Measurements from ENCODE around the gene PPP6R3. TPM values are rescaled to one million over a fixed set of nuclear protein-coding genes. Genes with fewer than 3 reads are reported as not detected.
"Not testable (repeated sequence)": the region's sequence is repeated elsewhere in the genome, so short reads cannot be mapped to it uniquely, and the experiment has no call there.

The PPP6R3 gene
- polyA plus RNA-seq, 1 donor from 2014 or later, result 41.1 TPM

- Mint-ChIP-seq H3K36me3 (peaks cover 5% of the 10 kb centered on the region), H3K4me3 (peak overlapping the region in 1 of 4 donors; percentile 39), H3K27ac (no peak overlapping the region), H3K4me1 (no peaks in the 10 kb centered on the region), H3K27me3 (no peaks in the 10 kb centered on the region), H3K9me3 (peaks cover 4 to 10% (median 5%) of the 10 kb centered on the region in 3 donors)
Observed at GRCh38 chr11:68429661-68430060, 30.9 kb upstream of the PPP6R3 start.

- no peak overlapping the region for H3K4me3 Mint-ChIP-seq
- peaks cover 5% of the 10 kb centered on the region for H3K36me3 Mint-ChIP-seq
- no peak overlapping the region for H3K27ac Mint-ChIP-seq
- peaks cover 4 to 10% (median 5%) of the 10 kb centered on the region in 3 donors for H3K9me3 Mint-ChIP-seq
- no peaks in the 10 kb centered on the region for H3K4me1 Mint-ChIP-seq
- H3K27me3 Mint-ChIP-seq, result no peaks in the 10 kb centered on the region
Observed at GRCh38 chr11:68430384-68430783, 30.2 kb upstream of the PPP6R3 start.

GRCh38 chr11:68430801-68431200 lies 29.8 kb upstream of the PPP6R3 start:
- Mint-ChIP-seq H3K27ac (no peak overlapping the region), H3K9me3 (peaks cover 4 to 10% (median 5%) of the 10 kb centered on the region in 3 donors), H3K27me3 (no peaks in the 10 kb centered on the region), H3K4me1 (no peaks in the 10 kb centered on the region), H3K36me3 (peaks cover 5% of the 10 kb centered on the region), H3K4me3 (peak overlapping the region in 1 of 4 donors; percentile 9)

- Mint-ChIP-seq H3K4me3 (no peak overlapping the region), H3K36me3 (peaks cover 5% of the 10 kb centered on the region), H3K27ac (no peak overlapping the region), H3K9me3 (peaks cover 4 to 10% (median 5%) of the 10 kb centered on the region in 3 donors), H3K4me1 (no peaks in the 10 kb centered on the region), H3K27me3 (no peaks in the 10 kb centered on the region)
Observed at GRCh38 chr11:68431984-68432645, 28.4 kb upstream of the PPP6R3 start.

- no peaks in the 10 kb centered on the region for H3K27me3 Mint-ChIP-seq
- H3K4me3 Mint-ChIP-seq, result no peak overlapping the region
- peaks cover 4 to 10% (median 5%) of the 10 kb centered on the region in 3 donors for H3K9me3 Mint-ChIP-seq
- H3K4me1 Mint-ChIP-seq, result no peaks in the 10 kb centered on the region
- no peak overlapping the region for H3K27ac Mint-ChIP-seq
- peaks cover 5% of the 10 kb centered on the region for H3K36me3 Mint-ChIP-seq
Observed at GRCh38 chr11:68432874-68433273, 27.7 kb upstream of the PPP6R3 start.

- Mint-ChIP-seq H3K4me1 (no peaks in the 10 kb centered on the region), H3K36me3 (peaks cover 5% of the 10 kb centered on the region), H3K9me3 (peaks cover 3 to 10% (median 5%) of the 10 kb centered on the region in 3 donors), H3K27me3 (no peaks in the 10 kb centered on the region), H3K27ac (no peak overlapping the region), H3K4me3 (no peak overlapping the region)
Observed at GRCh38 chr11:68433541-68433940, 27.0 kb upstream of the PPP6R3 start.

- not testable (repeated sequence) for H3K4me3 Mint-ChIP-seq, H3K27ac Mint-ChIP-seq, H3K27me3 Mint-ChIP-seq, H3K9me3 Mint-ChIP-seq, H3K36me3 Mint-ChIP-seq, H3K4me1 Mint-ChIP-seq
Observed at GRCh38 chr11:68434159-68434558, 26.4 kb upstream of the PPP6R3 start.

GRCh38 chr11:68436162-68436888 lies 24.2 kb upstream of the PPP6R3 start:
- Mint-ChIP-seq H3K9me3 (no peaks in the 10 kb centered on the region), H3K4me3 (no peak overlapping the region), H3K27ac (no peak overlapping the region), H3K4me1 (peaks cover 0 to 4% (median 0%) of the 10 kb centered on the region in 3 donors), H3K36me3 (peaks cover 2% of the 10 kb centered on the region), H3K27me3 (no peaks in the 10 kb centered on the region)

- H3K36me3 Mint-ChIP-seq, result peaks cover 2% of the 10 kb centered on the region
- no peaks in the 10 kb centered on the region for H3K9me3 Mint-ChIP-seq
- H3K27ac Mint-ChIP-seq, result no peak overlapping the region
- no peaks in the 10 kb centered on the region for H3K27me3 Mint-ChIP-seq
- H3K4me1 Mint-ChIP-seq, result peaks cover 5 to 11% (median 6%) of the 10 kb centered on the region in 3 donors
- H3K4me3 Mint-ChIP-seq, result no peak overlapping the region
Observed at GRCh38 chr11:68436985-68437926, 23.3 kb upstream of the PPP6R3 start.

- H3K36me3 Mint-ChIP-seq, result peaks cover 2% of the 10 kb centered on the region
- no peaks in the 10 kb centered on the region for H3K27me3 Mint-ChIP-seq
- no peaks in the 10 kb centered on the region for H3K9me3 Mint-ChIP-seq
- H3K4me3 Mint-ChIP-seq, result no peak overlapping the region
- H3K27ac Mint-ChIP-seq, result no peak overlapping the region
- H3K4me1 Mint-ChIP-seq, result peaks cover 5 to 11% (median 6%) of the 10 kb centered on the region in 3 donors
Observed at GRCh38 chr11:68437927-68438657, 22.5 kb upstream of the PPP6R3 start.

GRCh38 chr11:68438658-68439259 lies 21.8 kb upstream of the PPP6R3 start:
- Mint-ChIP-seq H3K4me1 (peaks cover 5 to 11% (median 6%) of the 10 kb centered on the region in 3 donors), H3K9me3 (no peaks in the 10 kb centered on the region), H3K27ac (no peak overlapping the region), H3K36me3 (peaks cover 2% of the 10 kb centered on the region), H3K27me3 (no peaks in the 10 kb centered on the region), H3K4me3 (no peak overlapping the region)

GRCh38 chr11:68439355-68440065 lies 21.0 kb upstream of the PPP6R3 start:
- Mint-ChIP-seq H3K27me3 (no peaks in the 10 kb centered on the region), H3K36me3 (peaks cover 2% of the 10 kb centered on the region), H3K9me3 (no peaks in the 10 kb centered on the region), H3K27ac (no peak overlapping the region), H3K4me1 (peaks cover 5 to 11% (median 6%) of the 10 kb centered on the region in 3 donors), H3K4me3 (no peak overlapping the region)

GRCh38 chr11:68440224-68440623 lies 20.3 kb upstream of the PPP6R3 start:
- no peaks in the 10 kb centered on the region for H3K9me3 Mint-ChIP-seq
- H3K4me1 Mint-ChIP-seq, result peaks cover 5 to 11% (median 6%) of the 10 kb centered on the region in 3 donors
- no peaks in the 10 kb centered on the region for H3K27me3 Mint-ChIP-seq
- H3K27ac Mint-ChIP-seq, result no peak overlapping the region
- H3K4me3 Mint-ChIP-seq, result no peak overlapping the region
- peaks cover 2% of the 10 kb centered on the region for H3K36me3 Mint-ChIP-seq

Data from IgD-negative memory B cell (primary cell).